Measurements from ENCODE around the gene PTPRM.

Gene PTPRM

GRCh38 chr18:8397034-8397433 lies 829.9 kb downstream of the PTPRM start:
- DNase-seq (ENCODE audit: low read depth): no peak

GRCh38 chr18:8399138-8399537 lies 832.0 kb downstream of the PTPRM start:
- no peak for DNase-seq (ENCODE audit: low read depth)

GRCh38 chr18:8400193-8400752 lies 833.2 kb downstream of the PTPRM start:
- DNase-seq (ENCODE audit: low read depth): no peak

GRCh38 chr18:8400825-8401224 lies 833.7 kb downstream of the PTPRM start:
- DNase-seq (ENCODE audit: low read depth): no peak

- DNase-seq (ENCODE audit: low read depth): no peak
Observed at GRCh38 chr18:8401606-8402005, 834.5 kb downstream of the PTPRM start.

GRCh38 chr18:8402237-8402636 lies 835.1 kb downstream of the PTPRM start:
- DNase-seq (ENCODE audit: low read depth): no peak

GRCh38 chr18:8403713-8404112 lies 836.6 kb downstream of the PTPRM start:
- no peak for DNase-seq (ENCODE audit: low read depth)

- no peak for DNase-seq (ENCODE audit: low read depth)
Observed at GRCh38 chr18:8406186-8406867, 839.2 kb downstream of the PTPRM start.

GRCh38 chr18:8406868-8407250 lies 839.7 kb downstream of the PTPRM start:
- no peak for DNase-seq (ENCODE audit: low read depth)

- no peak for DNase-seq (ENCODE audit: low read depth)
Observed at GRCh38 chr18:8409151-8409550, 842.0 kb downstream of the PTPRM start.

GRCh38 chr18:8411492-8411891 lies 844.4 kb downstream of the PTPRM start:
- DNase-seq (ENCODE audit: low read depth): no peak

GRCh38 chr18:8412117-8412516 lies 845.0 kb downstream of the PTPRM start:
- DNase-seq (ENCODE audit: low read depth): no peak

GRCh38 chr18:8413189-8413588 lies 846.1 kb downstream of the PTPRM start:
- DNase-seq (ENCODE audit: low read depth): no peak

- no peak for DNase-seq (ENCODE audit: low read depth)
Observed at GRCh38 chr18:8413751-8414150, 846.6 kb downstream of the PTPRM start.

- no peak for DNase-seq (ENCODE audit: low read depth)
Observed at GRCh38 chr18:8416212-8417019, 849.3 kb downstream of the PTPRM start.

- DNase-seq (ENCODE audit: low read depth): no peak
Observed at GRCh38 chr18:8422391-8422790, 855.3 kb downstream of the PTPRM start.

- DNase-seq (ENCODE audit: low read depth): no peak
Observed at GRCh38 chr18:8423051-8423557, 856.0 kb downstream of the PTPRM start.

GRCh38 chr18:8424481-8424880 lies 857.4 kb downstream of the PTPRM start:
- no peak for DNase-seq (ENCODE audit: low read depth)

GRCh38 chr18:8424917-8425725 lies 858.0 kb downstream of the PTPRM start:
- DNase-seq (ENCODE audit: low read depth): no peak

- no peak for DNase-seq (ENCODE audit: low read depth)
Observed at GRCh38 chr18:8426401-8426800, 859.3 kb downstream of the PTPRM start.

GRCh38 chr18:8427339-8427738 lies 860.2 kb downstream of the PTPRM start:
- DNase-seq (ENCODE audit: low read depth): no peak

- no peak for DNase-seq (ENCODE audit: low read depth)
Observed at GRCh38 chr18:8428951-8429350, 861.8 kb downstream of the PTPRM start.
